Mononuclear cell (primary cell): Measurements from ENCODE around the gene SULT1A2. TPM values are rescaled to one million over a fixed set of nuclear protein-coding genes. Genes with fewer than 3 reads are reported as not detected.
A peak's percentile ranks its signal among the peaks of the same experiment; 100 is the strongest.
"Not testable (repeated sequence)": the region's sequence is repeated elsewhere in the genome, so short reads cannot be mapped to it uniquely, and the experiment has no call there.

Source experiments
- H3K27me3 ChIP-seq: 2 replicates; pipeline ENCODE4 v1.6.0; 2011; ENCODE audit warnings: low read length, control low read depth; ENCODE audit not compliant: insufficient read depth
- H3K4me1 ChIP-seq: 2 replicates; pipeline ENCODE4 v1.5.1; 2011; ENCODE audit warnings: mild to moderate bottlenecking, low read length, control low read depth; ENCODE audit not compliant: insufficient read depth
- H3K4me3 ChIP-seq: 2 replicates; pipeline ENCODE4 v1.5.1; 2011; ENCODE audit warnings: mild to moderate bottlenecking, low read length, moderate library complexity
- H3K9me3 ChIP-seq: 2 replicates; pipeline ENCODE4 v1.5.1; 2011; ENCODE audit warnings: low read depth, mild to moderate bottlenecking, control low read depth, low read length
- total RNA-seq: library from RNA; depleted of rRNA; stranded (reverse); fragments of >200 nt; gene quantifications from one replicate; pipeline ENCODE4 v1.2.3, GENCODE V29; 2012

Gene SULT1A2
- total RNA-seq, 1 donor: 1.6 TPM

DNA sequence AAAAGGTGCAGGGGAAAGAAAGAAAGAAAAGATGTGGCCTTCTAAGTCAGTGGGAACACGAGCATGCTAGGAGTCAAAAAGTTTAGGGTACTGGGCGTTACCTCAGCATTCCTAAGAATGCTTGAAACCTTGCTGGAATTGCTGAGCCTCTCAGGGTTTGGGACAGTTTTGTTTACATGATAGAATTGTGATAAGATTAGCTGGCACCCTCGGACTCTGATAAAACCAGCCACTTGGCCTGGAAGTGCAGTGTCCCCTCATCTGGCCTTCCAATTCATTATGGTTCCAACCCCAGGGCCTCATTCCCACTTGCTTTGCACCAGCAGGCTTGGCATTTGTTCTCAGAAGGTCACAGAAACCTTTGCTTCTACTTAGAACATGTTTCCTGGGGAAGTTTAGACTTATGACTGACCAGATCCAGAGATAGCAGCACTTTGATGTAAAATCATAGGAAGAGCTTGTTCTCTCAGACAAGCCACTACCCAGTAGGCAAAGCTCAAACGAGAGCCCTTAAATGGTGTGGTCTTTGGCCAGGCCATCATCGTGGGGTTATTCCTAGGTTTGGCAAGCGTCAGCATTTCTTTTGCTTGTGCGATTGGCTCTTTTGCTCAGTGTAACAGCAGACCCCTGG lies 35.2 kb downstream of the SULT1A2 start:
- peaks cover 2% of the 10 kb centered on the region for H3K4me1 ChIP-seq
- no peak overlapping the region for H3K4me3 ChIP-seq
- H3K27me3 ChIP-seq: no peaks in the 10 kb centered on the region
- no peaks in the 10 kb centered on the region for H3K9me3 ChIP-seq

GRCh38 chr16:28558456-28558855 lies 38.4 kb downstream of the SULT1A2 start:
- H3K4me1 ChIP-seq: peaks cover 23% of the 10 kb centered on the region
- H3K27me3 ChIP-seq: no peaks in the 10 kb centered on the region
- no peak overlapping the region for H3K4me3 ChIP-seq
- no peaks in the 10 kb centered on the region for H3K9me3 ChIP-seq

GRCh38 chr16:28556914-28557320 lies 39.9 kb downstream of the SULT1A2 start:
- no peaks in the 10 kb centered on the region for H3K27me3 ChIP-seq
- no peaks in the 10 kb centered on the region for H3K9me3 ChIP-seq
- peaks cover 29% of the 10 kb centered on the region for H3K4me1 ChIP-seq
- no peak overlapping the region for H3K4me3 ChIP-seq

- Histone ChIP-seq H3K4me1 (peaks cover 29% of the 10 kb centered on the region), H3K27me3 (no peaks in the 10 kb centered on the region), H3K9me3 (no peaks in the 10 kb centered on the region), H3K4me3 (no peak overlapping the region)
Measured at GRCh38 chr16:28555561-28555960, 41.3 kb downstream of the SULT1A2 start.

DNA sequence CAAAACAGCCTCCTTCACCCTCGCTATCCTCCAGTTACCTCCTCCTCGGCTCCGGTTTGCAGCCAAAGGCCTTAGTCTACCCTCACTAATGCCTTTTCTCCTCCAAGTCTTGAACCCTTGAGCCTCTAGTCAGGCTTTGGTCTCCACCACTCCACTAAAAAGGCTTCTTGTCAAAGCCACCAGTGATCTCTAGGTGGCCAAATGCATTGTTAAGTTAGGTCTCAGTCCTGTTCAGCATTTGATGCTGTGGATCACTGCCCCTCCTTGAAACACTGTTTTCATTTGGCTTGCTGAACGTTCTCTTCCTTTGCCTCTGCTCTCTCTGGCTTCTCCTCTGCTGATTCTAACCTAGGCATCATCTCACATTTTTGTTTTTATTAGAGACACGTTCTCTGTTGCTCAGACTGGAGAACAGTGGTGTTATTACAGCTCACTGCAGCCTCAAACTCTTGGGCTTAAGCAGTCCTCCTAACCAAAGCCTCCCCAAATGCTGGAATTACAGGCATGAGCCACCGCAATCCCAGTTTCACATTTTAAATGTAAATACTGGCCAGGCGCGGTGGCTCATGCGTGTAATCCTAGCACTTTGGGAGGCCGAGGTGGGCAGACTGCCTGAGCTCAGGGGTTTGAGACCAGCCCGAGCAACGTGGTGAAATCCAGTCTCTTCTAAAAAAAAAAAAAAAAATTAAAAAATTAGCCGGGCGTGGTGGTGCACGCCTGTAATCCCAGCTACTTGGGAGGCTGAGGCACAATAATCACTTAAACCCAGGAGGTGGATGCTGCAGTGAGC lies 42.0 kb downstream of the SULT1A2 start:
- H3K4me3 ChIP-seq: peak overlapping the region; percentile 43
- H3K9me3 ChIP-seq: no peaks in the 10 kb centered on the region
- peaks cover 29% of the 10 kb centered on the region for H3K4me1 ChIP-seq
- no peaks in the 10 kb centered on the region for H3K27me3 ChIP-seq

DNA sequence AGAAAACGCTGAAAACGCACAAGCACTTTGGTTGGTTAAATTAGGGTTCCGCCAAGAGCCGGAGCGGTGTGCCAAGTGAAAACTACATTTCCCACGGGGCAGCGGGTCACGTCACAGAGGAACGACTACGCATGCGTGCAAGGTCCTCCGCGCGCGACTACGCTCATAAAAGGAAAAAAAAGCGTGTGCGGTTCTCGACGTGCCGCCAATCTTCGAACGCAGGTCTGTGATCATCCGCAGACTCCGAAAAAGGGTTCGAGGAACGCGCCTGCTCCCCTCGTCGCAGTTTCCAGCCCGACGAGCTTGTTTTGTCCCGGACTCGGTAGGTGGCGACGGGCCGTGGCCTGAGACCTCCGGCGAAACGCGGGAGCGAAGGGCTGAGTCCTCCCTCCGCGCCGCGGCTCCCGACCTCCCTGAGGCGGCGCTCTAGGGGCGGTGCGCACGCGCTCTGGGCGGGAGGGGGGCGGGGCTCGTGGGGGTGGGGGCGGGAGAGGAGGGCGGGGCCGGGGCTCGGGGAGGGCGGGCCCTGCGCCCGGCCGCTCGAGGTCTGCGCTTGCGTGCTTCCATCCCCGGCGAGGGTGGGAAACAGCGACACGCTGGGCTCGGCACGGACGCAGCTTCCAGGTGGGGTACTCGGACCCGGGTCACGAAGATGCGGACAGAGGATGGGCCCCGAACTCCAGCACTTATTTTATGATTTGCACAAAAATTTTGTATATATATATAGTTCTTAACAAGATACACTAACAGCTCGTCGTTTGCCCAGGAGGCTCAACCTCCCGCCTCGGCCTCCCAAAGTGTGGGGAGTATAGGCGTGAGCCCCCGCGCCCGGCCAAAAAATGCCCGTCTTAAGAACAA lies 42.8 kb downstream of the SULT1A2 start, which contains the start of gene SGF29:
Gene SGF29 (plus strand): TSS at position 145 of the 858 bp plus-strand sequence. CDS start 27,150 bp downstream, outside the sequence.
- no peaks in the 10 kb centered on the region for H3K9me3 ChIP-seq
- H3K27me3 ChIP-seq: no peaks in the 10 kb centered on the region
- peak within 1 kb of the TSS; percentile 63 for H3K4me3 ChIP-seq
- H3K4me1 ChIP-seq: peaks cover 29% of the 10 kb centered on the region

GRCh38 chr16:28549301-28549899 lies 47.5 kb downstream of the SULT1A2 start:
- Histone ChIP-seq H3K4me3 (no peak overlapping the region), H3K9me3 (no peaks in the 10 kb centered on the region), H3K27me3 (no peaks in the 10 kb centered on the region), H3K4me1 (peaks cover 12% of the 10 kb centered on the region)

DNA sequence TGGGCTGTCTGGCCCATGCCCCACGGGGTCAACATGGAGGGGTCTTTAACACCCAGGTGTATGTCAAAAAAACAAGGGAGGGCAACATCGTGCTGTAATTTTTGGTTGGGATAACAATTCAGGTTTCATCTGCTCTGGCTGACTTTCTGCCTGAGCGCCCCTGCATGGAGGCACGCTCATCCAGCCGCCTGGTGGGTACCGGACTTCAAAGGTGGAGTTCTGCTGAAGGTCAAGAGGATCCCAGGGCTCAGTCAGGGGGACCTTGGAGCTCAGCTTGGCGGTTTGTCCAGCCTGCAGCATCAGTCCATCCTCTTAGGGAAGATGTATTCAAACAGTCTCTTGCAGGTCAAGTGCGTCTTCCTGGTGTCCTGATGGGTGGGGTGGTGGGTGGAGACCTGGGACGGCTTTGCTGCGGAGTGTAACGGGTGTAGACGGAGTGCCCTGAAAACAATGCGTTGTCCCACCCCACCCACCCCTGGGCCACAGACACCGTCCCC lies 48.5 kb downstream of the SULT1A2 start:
- H3K4me1 ChIP-seq: peaks cover 14% of the 10 kb centered on the region
- no peak overlapping the region for H3K4me3 ChIP-seq
- no peaks in the 10 kb centered on the region for H3K9me3 ChIP-seq
- H3K27me3 ChIP-seq: no peaks in the 10 kb centered on the region

- no peaks in the 10 kb centered on the region for H3K9me3 ChIP-seq
- no peaks in the 10 kb centered on the region for H3K27me3 ChIP-seq
- H3K4me1 ChIP-seq: peaks cover 20% of the 10 kb centered on the region
- H3K4me3 ChIP-seq: no peak overlapping the region
Measured at GRCh38 chr16:28546626-28547025, 50.2 kb downstream of the SULT1A2 start.

- H3K4me3 ChIP-seq, H3K9me3 ChIP-seq, H3K27me3 ChIP-seq: not testable (repeated sequence)
- H3K4me1 ChIP-seq: peaks cover 20% of the 10 kb centered on the region
Measured at GRCh38 chr16:28545964-28546363, 50.9 kb downstream of the SULT1A2 start.

DNA sequence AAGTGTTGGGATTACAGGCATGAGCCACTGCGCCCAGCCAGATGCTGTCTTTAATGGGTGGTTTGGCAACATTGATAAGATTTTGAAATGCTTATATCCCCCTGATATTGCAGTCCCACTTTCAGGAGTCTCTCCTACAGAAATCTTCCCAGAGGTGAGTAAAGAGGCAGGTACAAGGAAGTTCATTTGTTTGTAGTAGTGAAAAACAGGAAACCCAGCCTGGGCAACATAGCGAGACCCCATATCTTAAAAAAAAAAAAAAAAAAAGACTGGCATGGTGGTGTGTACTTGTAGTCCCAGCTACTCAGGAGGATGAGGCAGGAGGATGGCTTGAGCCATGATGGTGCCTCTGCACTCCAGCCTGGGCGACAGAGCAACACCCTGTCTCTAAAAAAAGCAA lies 51.9 kb downstream of the SULT1A2 start:
- Histone ChIP-seq H3K4me3 (no peak overlapping the region), H3K4me1 (peaks cover 20% of the 10 kb centered on the region), H3K27me3 (no peaks in the 10 kb centered on the region), H3K9me3 (no peaks in the 10 kb centered on the region)

DNA sequence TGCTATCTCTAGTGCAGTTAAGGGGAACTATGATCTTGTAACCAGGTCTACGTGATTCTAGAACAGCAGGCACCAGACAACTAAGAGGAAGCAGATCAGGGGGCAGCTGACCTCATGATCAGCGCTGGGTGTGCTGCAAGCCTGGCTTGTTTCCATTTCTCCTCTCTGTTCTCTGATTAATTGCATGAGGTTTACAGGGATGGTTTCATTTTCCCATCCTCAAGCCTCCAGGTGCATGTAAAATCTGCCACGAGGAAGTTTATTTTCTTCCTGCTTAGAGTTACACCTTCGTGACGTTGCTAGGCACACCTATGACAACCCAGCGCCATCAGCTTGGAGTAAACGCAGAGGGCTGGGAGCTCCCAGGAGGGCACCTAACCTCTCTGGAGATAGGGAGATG lies 53.8 kb downstream of the SULT1A2 start:
- Histone ChIP-seq H3K4me3 (no peak overlapping the region), H3K27me3 (no peaks in the 10 kb centered on the region), H3K9me3 (no peaks in the 10 kb centered on the region), H3K4me1 (peaks cover 33% of the 10 kb centered on the region)

- Histone ChIP-seq H3K4me1 (peaks cover 34% of the 10 kb centered on the region), H3K4me3 (no peak overlapping the region), H3K27me3 (no peaks in the 10 kb centered on the region)
Measured at GRCh38 chr16:28542646-28543045, 54.2 kb downstream of the SULT1A2 start.

More at GRCh38 chr16:28542646-28543045, 54.2 kb downstream of the SULT1A2 start:
- H3K9me3 ChIP-seq: no peaks in the 10 kb centered on the region
